Suppressor macrophage treated with lipopolysaccharide for 1 hour (primary cell): ENCODE data around the gene RNFT2.

ENCODE experiments used
- DNase-seq, 3 donors: peaks; one replicate each; pipeline ENCODE4 v3.0.0-alpha.2; 2020 to 2022

Gene RNFT2

GRCh38 chr12:116880817-116881324 lies 142.8 kb downstream of the RNFT2 start:
- peak in 2 of 3 donors; percentile 37 to 67 for DNase-seq

GRCh38 chr12:116881325-116881876 lies 143.3 kb downstream of the RNFT2 start, which contains the start of gene HRK:
Gene HRK, minus strand, starts transcription at chr12:116881441. Its CDS starts 134 bp downstream, at chr12:116881307.
- no peak for DNase-seq

- DNase-seq: no peak
Observed at GRCh38 chr12:116881877-116882507, 143.9 kb downstream of the RNFT2 start.

- DNase-seq: peak in 2 of 3 donors; percentile 17 to 21
Observed at GRCh38 chr12:116882742-116883141, 144.6 kb downstream of the RNFT2 start.

GRCh38 chr12:116884871-116885270 lies 146.8 kb downstream of the RNFT2 start:
- DNase-seq: peak in 1 of 3 donors; percentile 10

GRCh38 chr12:116885491-116885890 lies 147.4 kb downstream of the RNFT2 start:
- DNase-seq: peak; percentile 40 to 65 (median 56)

- DNase-seq: no peak
Observed at GRCh38 chr12:116887244-116887643, 149.1 kb downstream of the RNFT2 start.

GRCh38 chr12:116887897-116888296 lies 149.8 kb downstream of the RNFT2 start:
- no peak for DNase-seq

GRCh38 chr12:116890330-116890729 lies 152.2 kb downstream of the RNFT2 start:
- no peak for DNase-seq

- no peak for DNase-seq
Observed at GRCh38 chr12:116891019-116891418, 152.9 kb downstream of the RNFT2 start.

GRCh38 chr12:116892349-116893140 lies 154.4 kb downstream of the RNFT2 start:
- DNase-seq: no peak

GRCh38 chr12:116894913-116895312 lies 156.8 kb downstream of the RNFT2 start:
- no peak for DNase-seq

GRCh38 chr12:116896411-116896924 lies 158.4 kb downstream of the RNFT2 start:
- DNase-seq: no peak

GRCh38 chr12:116897476-116897875 lies 159.4 kb downstream of the RNFT2 start:
- DNase-seq: no peak

- no peak for DNase-seq
Observed at GRCh38 chr12:116898669-116899068, 160.6 kb downstream of the RNFT2 start.

GRCh38 chr12:116901612-116902011 lies 163.5 kb downstream of the RNFT2 start:
- no peak for DNase-seq
